Kidney (tissue), 14 donors: ENCODE measurements around the gene CAPZB. TPM values are rescaled to one million over a fixed set of nuclear protein-coding genes. Genes with fewer than 3 reads are reported as not detected.

ENCODE experiments used
- DNase-seq, 5 donors: peaks; one replicate each; pipeline ENCODE4 v3.0.0-alpha.2; 2013 to 2020
- FAIRE-seq: peaks from 2 replicates; lab custom pipeline; 2012; peaks lifted over from hg19 to GRCh38; lab: Jason Lieb, UNC
- H3K27ac ChIP-seq, 2 donors: one replicate each; pipeline ENCODE4 v1.7.0; 2013; ENCODE audit warnings: low read depth in 2 of 2, low read length in 2 of 2, inconsistent platforms in 1 of 2
- H3K27me3 ChIP-seq: one replicate; pipeline ENCODE4 v1.7.1; 2013; ENCODE audit warnings: low read length, inconsistent platforms; ENCODE audit not compliant: control insufficient read depth, insufficient read depth
- H3K36me3 ChIP-seq, 3 donors: one replicate each; pipeline versions ENCODE4 v1.7.0 to v1.7.1; 2013; ENCODE audit warnings: low read length in 3 of 3, control low read depth in 1 of 3, inconsistent platforms in 1 of 3; ENCODE audit not compliant: insufficient read depth in 3 of 3, control insufficient read depth in 2 of 3
- H3K4me1 ChIP-seq, 3 donors: one replicate each; pipeline versions ENCODE4 v1.7.0 to v1.7.1; 2013; ENCODE audit warnings: low read length in 3 of 3, inconsistent platforms in 1 of 3, low read depth in 1 of 3; ENCODE audit not compliant: control insufficient read depth in 2 of 3, insufficient read depth in 2 of 3
- H3K4me3 ChIP-seq, 3 donors: one replicate each; pipeline versions ENCODE4 v1.7.0 to v1.8.1; 2013; ENCODE audit warnings: low read length in 3 of 3, control low read depth in 1 of 3, inconsistent platforms in 1 of 3
- H3K9ac ChIP-seq, 3 donors: one replicate each; pipeline versions ENCODE4 v1.7.0 to v1.7.1; 2013; ENCODE audit warnings: low read length in 3 of 3, control low read depth in 1 of 3, inconsistent platforms in 1 of 3
- H3K9me3 ChIP-seq, 3 donors: one replicate each; pipeline versions ENCODE4 v1.7.0 to v1.7.1; 2013; ENCODE audit warnings: low read length in 3 of 3, control low read depth in 1 of 3, inconsistent platforms in 1 of 3; ENCODE audit not compliant: control insufficient read depth in 2 of 3, insufficient read depth in 1 of 3
- intact Hi-C: fragments of 100-400 bp; cut with DNase I; formaldehyde crosslinking; loops from one replicate; pipeline ENCODE4 v1.11.1; 2022
- polyA plus RNA-seq: library from polyadenylated mRNA; stranded (reverse); fragments of 350-450 nt; fragmentation: Illumina TruSeq; extraction: RNeasy Lipid Tissue Mini Kit (QIAGEN cat#74804); gene quantifications from one replicate; pipeline ENCODE4 v1.2.3, GENCODE V29; 2014; ENCODE audit warnings: low read depth, low replicate concordance; ENCODE audit not compliant: insufficient read depth
- total RNA-seq: library from RNA; stranded (reverse); fragmentation: NEBNext Ultra II Directional; extraction: Animal tissue kit (Norgen Biotek cat#: 25700); gene quantifications from one replicate; pipeline ENCODE4 v1.2.1, GENCODE V29; 2021
- TF ChIP-seq, protein P1 (sequence below): IDR thresholded peaks from 3 replicates; pipeline ENCODE4 v1.5.1; 2012; ENCODE audit warnings: mild to moderate bottlenecking, moderate library complexity, borderline replicate concordance; ENCODE audit not compliant: insufficient read depth; ENCODE audit errors: extremely low read depth
- donor health status: control.
- donor health status: control.
- donor health status: control.
- donor health status: control.
- donor health status: control.
- donor health status: DM: yes; HTN: yes; CAD: no.
- donor health status: Normal renal cell carcinoma (clear cell type).

The CAPZB gene
- total and polyA plus RNA-seq, 2 donors from 2014 or later = 253 to 265 TPM

DNA sequence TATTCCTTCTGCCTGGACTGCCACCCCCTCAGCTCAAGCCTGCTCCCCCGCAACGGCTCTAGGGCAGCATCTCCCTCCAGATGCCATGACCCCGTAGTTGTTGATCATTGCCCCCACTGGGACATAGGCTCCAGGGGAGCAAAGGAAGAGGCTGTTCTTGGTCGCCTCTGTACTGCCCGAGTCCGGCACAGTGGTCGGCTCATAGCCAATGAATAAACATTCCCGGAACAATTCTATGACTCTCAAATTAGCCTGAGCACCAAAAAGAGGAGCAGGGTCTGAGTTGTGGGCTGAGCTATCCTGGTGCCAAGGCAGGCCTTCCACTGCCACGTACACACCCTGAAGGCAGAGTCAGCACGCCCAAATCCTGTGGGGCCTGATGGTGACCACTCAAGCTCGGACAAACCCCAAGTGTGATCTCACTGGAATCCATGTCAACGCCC lies 33.1 kb downstream of the CAPZB start:
- Histone ChIP-seq H3K27ac (no peak overlapping the region), H3K9ac (no peak overlapping the region), H3K4me1 (peaks cover 7 to 58% (median 39%) of the 10 kb centered on the region in 3 donors), H3K27me3 (no peaks in the 10 kb centered on the region), H3K4me3 (no peak overlapping the region), H3K9me3 (no peaks in the 10 kb centered on the region), H3K36me3 (no peaks in the 10 kb centered on the region)
- TF ChIP-seq, protein P1, sequence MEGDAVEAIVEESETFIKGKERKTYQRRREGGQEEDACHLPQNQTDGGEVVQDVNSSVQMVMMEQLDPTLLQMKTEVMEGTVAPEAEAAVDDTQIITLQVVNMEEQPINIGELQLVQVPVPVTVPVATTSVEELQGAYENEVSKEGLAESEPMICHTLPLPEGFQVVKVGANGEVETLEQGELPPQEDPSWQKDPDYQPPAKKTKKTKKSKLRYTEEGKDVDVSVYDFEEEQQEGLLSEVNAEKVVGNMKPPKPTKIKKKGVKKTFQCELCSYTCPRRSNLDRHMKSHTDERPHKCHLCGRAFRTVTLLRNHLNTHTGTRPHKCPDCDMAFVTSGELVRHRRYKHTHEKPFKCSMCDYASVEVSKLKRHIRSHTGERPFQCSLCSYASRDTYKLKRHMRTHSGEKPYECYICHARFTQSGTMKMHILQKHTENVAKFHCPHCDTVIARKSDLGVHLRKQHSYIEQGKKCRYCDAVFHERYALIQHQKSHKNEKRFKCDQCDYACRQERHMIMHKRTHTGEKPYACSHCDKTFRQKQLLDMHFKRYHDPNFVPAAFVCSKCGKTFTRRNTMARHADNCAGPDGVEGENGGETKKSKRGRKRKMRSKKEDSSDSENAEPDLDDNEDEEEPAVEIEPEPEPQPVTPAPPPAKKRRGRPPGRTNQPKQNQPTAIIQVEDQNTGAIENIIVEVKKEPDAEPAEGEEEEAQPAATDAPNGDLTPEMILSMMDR = no peak
- intact Hi-C loops = no loop called here
- FAIRE-seq = no peak
- DNase-seq = peak in 1 of 5 donors; percentile 90

DNA sequence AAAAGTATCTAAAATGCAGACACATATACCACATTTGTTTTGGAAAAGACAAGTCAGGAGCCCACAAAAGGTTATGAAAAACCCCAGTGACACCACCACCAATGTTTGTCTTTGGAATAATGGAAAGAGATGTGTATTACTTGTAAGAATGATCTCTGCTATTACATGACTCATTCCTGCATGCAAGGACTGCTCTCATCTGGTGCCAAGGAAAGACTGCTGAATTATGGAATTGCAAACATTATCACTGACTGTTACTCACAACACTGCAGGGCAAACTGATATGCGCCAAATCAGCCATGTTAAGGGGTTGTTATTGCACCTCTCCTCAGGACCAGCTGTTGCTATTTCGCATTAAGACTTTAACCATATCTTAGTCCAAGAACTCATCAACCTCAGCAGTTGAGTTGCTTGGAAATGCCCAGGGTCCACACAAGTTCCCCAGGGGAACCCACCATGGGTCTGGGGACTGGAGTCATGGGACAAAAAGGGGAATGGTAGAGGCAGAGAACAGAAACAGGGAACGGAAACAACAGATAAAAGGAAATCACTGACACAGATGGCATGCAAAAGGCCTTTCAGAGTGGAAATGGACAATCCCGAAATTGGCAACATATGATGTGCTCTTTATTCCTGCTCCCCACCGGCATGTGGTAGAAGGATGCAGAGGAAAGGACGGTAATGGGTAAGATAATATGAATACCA lies 34.4 kb downstream of the CAPZB start:
- Histone ChIP-seq H3K4me1 (peaks cover 7 to 53% (median 44%) of the 10 kb centered on the region in 3 donors), H3K9me3 (no peaks in the 10 kb centered on the region), H3K36me3 (no peaks in the 10 kb centered on the region), H3K27me3 (no peaks in the 10 kb centered on the region), H3K27ac (no peak overlapping the region), H3K9ac (no peak overlapping the region), H3K4me3 (no peak overlapping the region)
- TF ChIP-seq, protein P1 = no peak
- FAIRE-seq (no peak), DNase-seq (no peak)
- intact Hi-C loops = no loop called here

DNA sequence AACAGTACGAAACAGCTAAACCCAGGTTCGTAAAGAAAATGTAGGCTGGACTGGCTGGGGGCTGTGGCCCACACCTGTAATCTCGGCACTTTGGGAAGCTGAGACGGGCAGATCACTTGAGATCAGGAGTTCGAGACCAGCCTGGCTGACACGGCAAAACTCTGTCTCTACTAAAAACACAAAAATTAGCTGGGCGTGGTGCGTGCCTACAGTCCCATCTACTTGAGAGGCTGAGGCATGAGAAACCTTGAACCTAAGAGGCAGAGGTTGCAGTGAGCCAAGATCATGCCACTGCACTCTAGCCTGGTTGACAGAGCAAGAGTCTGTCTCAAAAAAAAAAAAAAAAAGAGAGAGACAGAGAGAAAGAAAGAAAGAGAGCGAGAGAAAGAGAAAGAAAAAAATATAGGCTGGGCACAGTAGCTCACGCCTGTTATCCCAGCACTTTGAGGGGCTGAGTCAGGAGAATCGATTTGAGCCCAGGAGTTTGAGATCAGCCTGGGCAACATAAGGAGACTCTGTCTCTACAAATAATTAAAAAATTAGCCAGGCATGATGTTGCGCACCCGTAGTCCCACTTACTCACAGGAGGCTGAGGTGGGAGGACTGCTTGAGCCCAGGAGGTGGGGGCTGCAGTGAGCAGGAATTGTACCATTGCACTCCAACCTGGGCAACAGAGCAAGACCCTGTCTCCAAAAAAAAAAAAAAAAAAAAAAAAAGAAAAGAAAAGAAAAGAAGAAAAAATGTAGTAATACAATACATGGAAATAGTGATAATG lies 35.7 kb downstream of the CAPZB start:
- FAIRE-seq (no peak), DNase-seq (no peak)
- Histone ChIP-seq H3K9me3 (no peaks in the 10 kb centered on the region), H3K4me1 (peaks cover 7 to 53% (median 46%) of the 10 kb centered on the region in 3 donors), H3K27me3 (no peaks in the 10 kb centered on the region), H3K9ac (peak overlapping the region in 1 of 3 donors; percentile 55), H3K36me3 (no peaks in the 10 kb centered on the region), H3K4me3 (peak overlapping the region in 1 of 3 donors; percentile 7), H3K27ac (peak overlapping the region; percentile 63 to 78)
- TF ChIP-seq, protein P1 = no peak
- intact Hi-C loops = no loop called here
